Measurements from ENCODE around the gene GOLGA6L10. TPM values are rescaled to one million over a fixed set of nuclear protein-coding genes. Genes with fewer than 3 reads are reported as not detected.
"Not testable (repeated sequence)": the region's sequence is repeated elsewhere in the genome, so short reads cannot be mapped to it uniquely, and the experiment has no call there.

The GOLGA6L10 gene
- total RNA-seq, 1 donor = 1.4 TPM

DNA sequence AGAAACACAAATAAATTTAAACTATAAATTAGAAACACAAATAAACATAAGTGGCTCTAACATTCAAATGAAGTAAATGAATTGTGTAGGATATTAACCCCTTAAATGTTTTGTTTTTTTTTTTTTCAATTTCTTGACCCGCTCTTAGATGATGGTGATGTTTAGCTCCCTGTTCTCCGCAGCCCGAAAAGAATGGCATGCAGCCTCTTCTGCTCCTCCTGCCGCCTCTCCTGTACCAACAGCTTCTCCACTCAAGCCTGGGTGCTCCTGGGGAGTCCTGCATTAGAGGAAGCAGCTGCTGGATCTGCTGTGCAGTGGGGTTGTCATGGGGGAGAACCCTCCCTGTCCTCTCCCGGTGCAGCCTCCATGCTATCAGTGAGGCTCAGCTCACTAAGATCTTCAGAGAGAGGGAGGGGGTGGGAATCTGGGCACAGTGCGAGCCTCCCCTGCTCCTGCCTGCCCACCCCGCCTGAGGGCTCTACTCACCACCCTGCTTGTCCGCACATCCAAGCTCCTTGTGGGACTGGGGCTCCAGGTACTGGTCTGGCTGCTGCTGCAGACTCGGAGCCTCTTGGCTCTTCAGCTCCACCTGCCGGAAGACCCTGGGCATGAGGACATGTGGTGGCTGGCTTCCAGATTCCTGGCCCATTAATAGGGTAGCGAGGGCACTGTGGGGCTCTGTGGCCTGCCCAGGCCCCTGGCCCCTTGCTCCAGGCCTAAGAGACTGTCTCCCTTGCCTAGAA is 6.5 kb downstream of the GOLGA6L10 start:
- H3K79me2 ChIP-seq (ENCODE audit: insufficient read depth, low read length); H2AFZ ChIP-seq (ENCODE audit: low read length); H3K36me3 ChIP-seq (ENCODE audit: insufficient read depth, low read length); H3K4me3 ChIP-seq (ENCODE audit: insufficient read depth, low read length); DNase-seq (ENCODE audit: insufficient read length, low spot score, missing footprints); H3K4me2 ChIP-seq (ENCODE audit: insufficient read depth, low read length); H3K9me3 ChIP-seq (ENCODE audit: low read depth, low read length); H3K4me1 ChIP-seq (ENCODE audit: insufficient read depth, low read length); H3K27me3 ChIP-seq (ENCODE audit: insufficient read depth, low read length); H4K20me1 ChIP-seq (ENCODE audit: insufficient read depth, low read length); H3K27ac ChIP-seq (ENCODE audit: low read depth, low read length): not testable (repeated sequence)

DNA sequence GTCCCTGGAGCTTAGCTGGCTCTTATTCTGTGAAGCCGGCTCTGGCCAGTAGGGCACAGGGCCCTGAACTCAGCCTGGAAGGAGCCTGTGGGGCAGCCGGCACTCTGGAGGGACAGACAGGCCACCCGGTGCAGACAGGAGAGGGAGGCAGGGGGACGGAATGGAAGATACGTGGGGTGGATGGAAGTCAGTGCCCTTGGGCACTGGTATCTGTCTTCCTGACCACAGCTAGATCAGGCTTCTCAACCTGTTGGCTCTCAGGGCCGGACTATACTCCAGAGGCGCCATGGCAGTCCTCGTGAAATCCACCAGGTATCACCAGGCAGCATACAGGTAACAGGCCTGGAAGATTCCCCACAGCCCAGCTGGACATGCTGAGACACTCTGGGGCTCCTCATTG is 10.7 kb downstream of the GOLGA6L10 start:
- H3K4me1 ChIP-seq (ENCODE audit: insufficient read depth, low read length); H3K27ac ChIP-seq (ENCODE audit: low read depth, low read length); H3K36me3 ChIP-seq (ENCODE audit: insufficient read depth, low read length); H3K4me3 ChIP-seq (ENCODE audit: insufficient read depth, low read length); H3K4me2 ChIP-seq (ENCODE audit: insufficient read depth, low read length); H4K20me1 ChIP-seq (ENCODE audit: insufficient read depth, low read length); H2AFZ ChIP-seq (ENCODE audit: low read length); DNase-seq (ENCODE audit: insufficient read length, low spot score, missing footprints); H3K9me3 ChIP-seq (ENCODE audit: low read depth, low read length); H3K79me2 ChIP-seq (ENCODE audit: insufficient read depth, low read length); H3K27me3 ChIP-seq (ENCODE audit: insufficient read depth, low read length): not testable (repeated sequence)

DNA sequence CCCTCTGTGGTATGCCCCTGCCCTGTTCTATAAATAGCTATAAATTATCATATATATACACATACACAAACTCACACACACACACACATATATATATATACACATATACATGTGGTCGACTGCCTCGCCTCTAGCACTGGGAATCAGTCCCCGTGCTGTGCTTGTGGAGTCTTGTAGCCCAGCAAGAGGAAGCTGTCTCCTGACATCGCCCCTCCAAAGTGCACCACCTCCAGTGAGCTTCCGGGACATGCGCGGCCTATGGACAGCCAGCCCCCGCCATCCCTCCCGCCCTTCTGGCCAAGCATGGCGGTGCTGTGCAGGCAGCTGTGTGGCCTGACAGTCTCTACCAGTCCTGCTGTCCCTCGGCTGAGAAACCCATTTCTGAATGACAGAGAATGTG is 11.2 kb downstream of the GOLGA6L10 start:
- H2AFZ ChIP-seq (ENCODE audit: low read length); DNase-seq (ENCODE audit: insufficient read length, low spot score, missing footprints); H3K36me3 ChIP-seq (ENCODE audit: insufficient read depth, low read length); H3K4me1 ChIP-seq (ENCODE audit: insufficient read depth, low read length); H3K27ac ChIP-seq (ENCODE audit: low read depth, low read length); H3K9me3 ChIP-seq (ENCODE audit: low read depth, low read length); H4K20me1 ChIP-seq (ENCODE audit: insufficient read depth, low read length); H3K27me3 ChIP-seq (ENCODE audit: insufficient read depth, low read length); H3K4me3 ChIP-seq (ENCODE audit: insufficient read depth, low read length); H3K79me2 ChIP-seq (ENCODE audit: insufficient read depth, low read length); H3K4me2 ChIP-seq (ENCODE audit: insufficient read depth, low read length): not testable (repeated sequence)

DNA sequence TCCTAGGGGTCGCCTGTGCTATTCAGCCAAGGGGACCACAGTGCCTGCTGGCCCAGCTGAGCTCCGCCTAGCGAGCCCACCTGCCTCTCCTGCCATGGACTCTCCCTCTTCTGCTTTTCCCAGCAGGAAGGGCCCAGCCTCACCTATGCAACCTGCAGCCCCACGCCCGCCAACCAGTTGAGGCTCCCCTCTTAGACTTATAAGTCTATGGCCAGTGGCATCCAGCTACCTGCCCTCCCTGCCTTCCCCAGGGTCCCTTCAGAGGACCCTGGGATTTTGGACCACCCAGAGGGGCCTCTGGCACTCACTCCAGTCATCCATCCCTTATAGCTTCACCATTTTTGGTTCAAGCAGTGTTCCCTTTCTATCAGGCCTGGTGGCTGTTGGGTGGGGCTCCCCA is 12.2 kb downstream of the GOLGA6L10 start:
- not testable (repeated sequence) for H3K4me3 ChIP-seq (ENCODE audit: insufficient read depth, low read length); H4K20me1 ChIP-seq (ENCODE audit: insufficient read depth, low read length); DNase-seq (ENCODE audit: insufficient read length, low spot score, missing footprints); H3K36me3 ChIP-seq (ENCODE audit: insufficient read depth, low read length); H2AFZ ChIP-seq (ENCODE audit: low read length); H3K27me3 ChIP-seq (ENCODE audit: insufficient read depth, low read length); H3K79me2 ChIP-seq (ENCODE audit: insufficient read depth, low read length); H3K4me2 ChIP-seq (ENCODE audit: insufficient read depth, low read length); H3K9me3 ChIP-seq (ENCODE audit: low read depth, low read length); H3K27ac ChIP-seq (ENCODE audit: low read depth, low read length); H3K4me1 ChIP-seq (ENCODE audit: insufficient read depth, low read length)

DNA sequence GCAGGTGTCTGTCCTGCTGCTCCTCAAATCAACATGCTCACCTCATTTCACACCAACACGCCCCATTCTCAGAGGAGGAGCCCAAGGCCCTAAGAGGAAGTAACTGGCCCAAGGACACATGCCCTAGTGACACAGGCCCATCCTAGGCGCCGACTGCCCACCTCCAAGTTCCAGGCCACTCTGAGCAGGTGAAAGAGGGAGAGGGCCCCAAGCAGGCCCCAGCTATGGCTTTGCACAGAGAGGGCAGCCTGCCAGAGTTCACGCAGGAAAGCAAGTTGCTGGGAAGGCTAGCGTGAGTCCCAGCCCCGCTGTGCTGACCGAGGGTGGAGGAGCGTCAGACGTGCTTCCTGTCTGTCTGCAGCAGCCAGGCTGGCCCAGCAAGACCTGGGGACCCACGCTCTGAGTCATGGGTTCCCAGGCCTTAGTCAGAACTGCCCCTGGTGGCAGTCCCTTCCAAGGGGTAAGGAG is 13.1 kb downstream of the GOLGA6L10 start:
- H3K4me3 ChIP-seq (ENCODE audit: insufficient read depth, low read length); H3K79me2 ChIP-seq (ENCODE audit: insufficient read depth, low read length); H4K20me1 ChIP-seq (ENCODE audit: insufficient read depth, low read length); H3K4me2 ChIP-seq (ENCODE audit: insufficient read depth, low read length); H3K36me3 ChIP-seq (ENCODE audit: insufficient read depth, low read length); H3K27me3 ChIP-seq (ENCODE audit: insufficient read depth, low read length); H3K27ac ChIP-seq (ENCODE audit: low read depth, low read length); H3K4me1 ChIP-seq (ENCODE audit: insufficient read depth, low read length); H3K9me3 ChIP-seq (ENCODE audit: low read depth, low read length): not testable (repeated sequence)
- DNase-seq (ENCODE audit: insufficient read length, low spot score, missing footprints) = peak; percentile 68
- peak overlapping the region; percentile 51 for H2AFZ ChIP-seq (ENCODE audit: low read length)

DNA sequence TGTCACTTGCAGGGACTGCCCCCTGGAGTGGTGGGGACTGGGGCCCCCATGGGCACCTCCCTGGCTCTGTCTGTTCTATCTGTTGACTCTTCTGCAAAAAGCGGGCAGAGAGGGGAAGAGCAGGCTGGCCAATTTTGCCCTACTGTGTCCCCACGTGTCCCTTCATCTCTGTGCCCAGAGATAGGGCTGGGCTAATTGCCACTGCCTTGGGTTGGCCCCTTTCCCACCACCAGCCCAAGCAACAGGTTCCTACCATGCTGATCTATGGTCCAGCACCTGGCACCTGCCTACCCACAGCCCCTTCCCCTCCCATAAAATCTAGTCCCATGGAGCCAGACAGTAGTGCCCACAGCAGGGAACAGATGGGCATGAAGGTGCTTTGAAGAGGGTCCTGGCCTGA is 14.3 kb downstream of the GOLGA6L10 start:
- not testable (repeated sequence) for H4K20me1 ChIP-seq (ENCODE audit: insufficient read depth, low read length); H3K27me3 ChIP-seq (ENCODE audit: insufficient read depth, low read length); DNase-seq (ENCODE audit: insufficient read length, low spot score, missing footprints); H3K4me1 ChIP-seq (ENCODE audit: insufficient read depth, low read length); H3K4me3 ChIP-seq (ENCODE audit: insufficient read depth, low read length); H3K36me3 ChIP-seq (ENCODE audit: insufficient read depth, low read length); H3K9me3 ChIP-seq (ENCODE audit: low read depth, low read length); H2AFZ ChIP-seq (ENCODE audit: low read length); H3K4me2 ChIP-seq (ENCODE audit: insufficient read depth, low read length); H3K27ac ChIP-seq (ENCODE audit: low read depth, low read length); H3K79me2 ChIP-seq (ENCODE audit: insufficient read depth, low read length)

DNA sequence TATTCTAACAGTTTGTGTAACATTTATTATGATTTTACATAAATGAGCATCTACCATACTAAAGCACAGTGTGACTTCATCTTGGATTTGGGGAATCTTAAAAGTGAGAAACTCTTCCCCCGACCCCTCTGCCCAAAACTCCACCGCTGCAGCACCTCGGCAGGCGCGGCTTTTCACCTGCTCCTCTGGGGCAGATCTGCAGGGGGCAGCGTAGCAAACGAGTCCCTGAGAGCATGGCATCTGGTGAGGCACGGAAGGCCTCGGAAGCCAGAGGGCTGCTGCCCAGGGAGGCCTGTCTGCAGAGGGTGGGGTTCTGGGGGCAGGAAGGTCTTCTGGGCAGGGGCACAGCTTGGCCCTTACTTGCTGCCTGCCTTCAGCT is 14.7 kb downstream of the GOLGA6L10 start:
- not testable (repeated sequence) for H2AFZ ChIP-seq (ENCODE audit: low read length); H3K27me3 ChIP-seq (ENCODE audit: insufficient read depth, low read length); H3K4me3 ChIP-seq (ENCODE audit: insufficient read depth, low read length); H3K27ac ChIP-seq (ENCODE audit: low read depth, low read length); H3K4me2 ChIP-seq (ENCODE audit: insufficient read depth, low read length); H3K9me3 ChIP-seq (ENCODE audit: low read depth, low read length); DNase-seq (ENCODE audit: insufficient read length, low spot score, missing footprints); H3K36me3 ChIP-seq (ENCODE audit: insufficient read depth, low read length); H3K79me2 ChIP-seq (ENCODE audit: insufficient read depth, low read length); H3K4me1 ChIP-seq (ENCODE audit: insufficient read depth, low read length); H4K20me1 ChIP-seq (ENCODE audit: insufficient read depth, low read length)

DNA sequence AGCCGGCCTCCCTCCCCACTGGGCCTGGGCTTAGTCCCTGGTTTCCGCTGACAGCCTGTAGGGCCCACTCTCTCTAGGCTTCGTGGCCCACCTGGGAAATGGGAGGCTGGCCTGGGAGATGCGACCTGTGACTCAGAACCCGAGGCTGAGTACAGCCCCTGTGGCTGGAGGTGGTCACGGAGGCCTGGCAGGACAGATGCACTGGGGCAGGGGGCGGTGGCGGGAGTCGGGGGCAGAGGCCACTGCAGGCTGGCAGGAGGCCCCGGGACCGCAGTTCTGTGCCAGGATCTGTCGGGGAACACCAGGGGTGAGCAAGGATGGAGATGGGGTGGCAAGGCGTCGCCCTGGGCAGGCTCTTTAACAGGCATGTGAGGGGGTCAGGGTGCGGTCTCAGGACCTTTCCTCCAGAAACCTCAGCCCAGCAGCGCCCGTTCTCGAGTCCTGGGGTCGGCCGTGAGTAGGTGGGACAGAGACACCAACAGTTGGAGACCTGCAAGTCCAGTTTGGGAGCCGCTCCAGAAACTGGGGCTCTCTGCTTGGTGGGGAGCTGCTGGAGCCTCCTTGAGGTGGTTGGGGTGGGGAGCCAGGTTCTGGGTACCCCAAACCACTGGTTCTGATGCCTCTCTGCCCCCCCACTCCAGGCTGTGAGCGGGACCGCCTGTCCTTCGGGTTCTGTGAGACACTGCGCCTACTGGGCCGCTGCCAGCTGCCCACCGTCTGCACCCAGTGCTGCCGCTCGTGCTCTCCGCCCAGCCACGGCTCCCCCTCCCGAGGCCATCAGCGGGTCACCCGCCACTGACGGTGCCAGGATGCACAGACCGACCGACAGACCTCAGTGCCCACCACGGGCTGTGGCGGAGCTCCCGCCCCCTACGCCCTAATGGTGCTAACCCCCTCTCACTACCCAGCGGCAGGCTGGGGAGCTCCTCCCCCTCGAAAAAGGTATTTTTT is 15.4 kb downstream of the GOLGA6L10 start:
- not testable (repeated sequence) for H3K4me3 ChIP-seq (ENCODE audit: insufficient read depth, low read length); H4K20me1 ChIP-seq (ENCODE audit: insufficient read depth, low read length); H3K27me3 ChIP-seq (ENCODE audit: insufficient read depth, low read length); H3K4me1 ChIP-seq (ENCODE audit: insufficient read depth, low read length); H3K9me3 ChIP-seq (ENCODE audit: low read depth, low read length); H3K36me3 ChIP-seq (ENCODE audit: insufficient read depth, low read length); DNase-seq (ENCODE audit: insufficient read length, low spot score, missing footprints); H2AFZ ChIP-seq (ENCODE audit: low read length); H3K27ac ChIP-seq (ENCODE audit: low read depth, low read length); H3K79me2 ChIP-seq (ENCODE audit: insufficient read depth, low read length); H3K4me2 ChIP-seq (ENCODE audit: insufficient read depth, low read length)
